GM10847 (cell line): ENCODE measurements around the gene RELN.

Source experiments
- POLR2A ChIP-seq: IDR thresholded peaks from 2 replicates; pipeline ENCODE4 v1.6.1; 2011; ENCODE audit not compliant: insufficient read length; ENCODE audit errors: extremely low read depth

The RELN gene

GRCh38 chr7:103504505-103505135 lies 484.8 kb downstream of the RELN start:
- no peak for TF ChIP-seq POLR2A

- TF ChIP-seq POLR2A = no peak
Observed at GRCh38 chr7:103501206-103501605, 488.3 kb downstream of the RELN start.

- TF ChIP-seq POLR2A = no peak
Observed at GRCh38 chr7:103499976-103500375, 489.5 kb downstream of the RELN start.

- TF ChIP-seq POLR2A = no peak
Observed at GRCh38 chr7:103487419-103487818, 502.0 kb downstream of the RELN start.

GRCh38 chr7:103480771-103481170 lies 508.7 kb downstream of the RELN start:
- TF ChIP-seq POLR2A = no peak

- TF ChIP-seq POLR2A = no peak
Observed at GRCh38 chr7:103474956-103475355, 514.5 kb downstream of the RELN start.

GRCh38 chr7:103469095-103469948 lies 520.1 kb downstream of the RELN start:
- no peak for TF ChIP-seq POLR2A

- TF ChIP-seq POLR2A = no peak
Observed at GRCh38 chr7:103466814-103467213, 522.6 kb downstream of the RELN start.

- no peak for TF ChIP-seq POLR2A
Observed at GRCh38 chr7:103462358-103462757, 527.1 kb downstream of the RELN start.

- TF ChIP-seq POLR2A = no peak
Observed at GRCh38 chr7:103447073-103447960, 542.1 kb downstream of the RELN start.

- TF ChIP-seq POLR2A = no peak
Observed at GRCh38 chr7:103446049-103446520, 543.4 kb downstream of the RELN start, which contains the start of gene SLC26A5. TSS of gene SLC26A5 (minus strand) at chr7:103446207. CDS start at chr7:103421514, 24,693 bp downstream.

GRCh38 chr7:103445228-103446048 lies 544.0 kb downstream of the RELN start:
- no peak for TF ChIP-seq POLR2A

GRCh38 chr7:103439661-103440060 lies 549.8 kb downstream of the RELN start:
- TF ChIP-seq POLR2A = no peak

GRCh38 chr7:103437623-103438022 lies 551.8 kb downstream of the RELN start:
- TF ChIP-seq POLR2A = no peak
